CD4-positive, alpha-beta T cell treated with Interleukin-10 for 1 hour (primary cell): ENCODE results near the gene GABRR3.

Experiments
- DNase-seq: peaks from one replicate; pipeline ENCODE4 v3.0.0-alpha.2; 2020

The GABRR3 gene

DNA sequence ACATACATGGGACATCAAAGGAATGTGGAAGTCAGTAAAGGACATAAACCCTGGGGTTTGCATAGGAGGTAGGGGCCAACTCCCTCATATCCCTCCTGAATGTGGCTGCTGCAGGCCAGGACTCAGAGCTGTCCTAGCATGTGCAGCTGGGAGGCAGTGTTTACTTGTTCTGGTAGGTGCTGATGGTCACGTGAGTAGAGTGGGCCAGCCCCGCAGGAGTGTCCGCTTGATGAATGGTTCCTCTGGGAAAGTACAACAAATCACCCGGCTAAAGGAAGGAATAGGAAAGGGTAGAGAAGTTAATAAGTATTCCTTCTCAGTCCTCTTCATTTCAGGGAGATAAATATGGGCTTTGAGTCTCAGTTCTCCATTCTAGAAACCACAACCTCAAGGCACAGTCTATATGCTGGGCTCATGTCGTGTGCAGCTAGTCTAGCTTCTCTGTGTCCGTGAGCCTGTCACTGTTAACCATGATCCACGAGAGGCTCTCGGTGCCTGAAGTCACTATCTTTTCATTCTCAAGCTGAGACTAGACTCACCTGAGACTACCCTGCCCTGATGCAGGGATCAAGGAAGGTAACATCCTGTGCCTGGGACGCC, 80.8 kb downstream of the GABRR3 start:
- DNase-seq = no peak

DNA sequence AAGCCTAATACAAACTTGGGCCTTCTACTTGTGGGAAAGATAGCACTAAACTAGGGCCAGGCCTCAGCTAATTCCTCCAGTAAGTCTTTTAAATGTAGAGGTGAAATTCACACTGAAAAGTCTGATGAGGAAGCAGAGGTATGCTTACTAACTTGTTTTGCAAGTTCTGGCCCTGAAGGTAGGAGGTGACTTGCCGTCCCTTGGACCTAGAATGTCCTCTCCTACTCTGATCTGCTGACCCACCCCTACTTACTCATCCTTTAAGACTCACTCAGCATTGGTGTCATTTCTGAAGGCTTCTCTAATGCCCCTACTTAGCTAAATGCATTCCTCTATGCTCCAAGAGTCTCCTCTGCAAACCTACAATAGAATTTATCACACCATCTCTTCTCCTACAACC, 82.2 kb downstream of the GABRR3 start:
- DNase-seq = no peak

GRCh38 chr3:97952280-97952679, 82.8 kb downstream of the GABRR3 start:
- DNase-seq = no peak

DNA sequence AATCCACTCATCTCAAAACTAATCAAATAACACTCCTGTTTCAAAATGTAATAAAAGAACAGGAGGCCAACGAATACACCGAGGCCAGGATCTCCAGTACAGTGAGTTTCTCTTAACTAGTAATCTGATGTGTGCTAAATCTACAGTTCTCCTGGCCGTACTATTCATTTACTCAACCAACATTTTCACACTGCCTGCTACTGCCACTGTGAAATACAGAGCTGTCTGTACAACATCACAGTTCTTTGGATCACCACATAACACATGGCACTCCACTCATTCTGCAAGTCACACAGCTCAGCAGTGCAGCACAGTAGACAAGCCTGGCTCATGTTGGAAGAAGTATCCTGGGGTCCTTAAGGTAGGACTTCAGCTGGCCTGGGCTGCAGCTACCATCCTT, 84.8 kb downstream of the GABRR3 start:
- no peak for DNase-seq

DNA sequence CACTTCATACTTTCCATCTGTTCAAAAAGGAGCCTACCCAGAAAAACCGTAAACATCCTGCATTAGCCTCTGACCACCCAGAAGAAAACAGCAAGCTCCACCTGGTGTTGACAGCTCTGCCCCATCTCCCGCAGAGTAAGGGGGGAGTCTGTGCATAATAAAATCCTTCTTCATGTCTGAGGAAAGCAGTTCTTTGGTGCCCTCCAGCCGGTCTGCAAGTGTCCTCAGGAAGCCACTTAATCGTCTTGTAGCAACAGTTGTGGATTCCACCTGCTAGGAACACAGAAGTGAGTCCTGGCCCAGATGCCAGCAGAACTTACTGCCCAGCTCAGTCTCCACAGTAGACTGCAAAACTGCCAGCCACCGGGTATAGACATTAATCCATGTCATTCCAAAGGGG, 85.4 kb downstream of the GABRR3 start:
- DNase-seq = no peak

- DNase-seq = no peak
Observed at GRCh38 chr3:97949110-97949485, 86.0 kb downstream of the GABRR3 start.

- no peak for DNase-seq
Observed at GRCh38 chr3:97948351-97949109, 86.6 kb downstream of the GABRR3 start.

GRCh38 chr3:97942801-97943546, 92.1 kb downstream of the GABRR3 start:
- DNase-seq = no peak

GRCh38 chr3:97940034-97940433, 95.1 kb downstream of the GABRR3 start:
- DNase-seq = peak; percentile 33

GRCh38 chr3:97939401-97939800, 95.7 kb downstream of the GABRR3 start:
- DNase-seq = no peak

DNA sequence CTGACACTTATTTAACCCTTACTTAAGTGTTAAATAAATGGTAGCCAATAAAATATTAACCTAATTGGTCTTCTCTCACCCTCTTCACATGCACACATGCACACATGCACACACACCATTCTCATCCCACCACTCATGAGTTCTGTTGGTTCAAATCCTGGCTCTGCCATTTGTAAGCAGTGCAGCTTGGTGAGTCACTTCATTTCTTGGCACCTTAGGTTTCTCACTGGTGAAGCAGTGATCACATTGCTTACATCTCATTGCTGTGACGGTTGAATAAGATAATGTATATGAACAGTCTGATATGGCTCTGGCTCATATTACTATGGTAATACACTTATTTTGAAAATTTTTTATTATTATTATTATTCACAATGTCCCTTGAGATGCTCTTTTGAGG, 96.7 kb downstream of the GABRR3 start:
- no peak for DNase-seq

DNA sequence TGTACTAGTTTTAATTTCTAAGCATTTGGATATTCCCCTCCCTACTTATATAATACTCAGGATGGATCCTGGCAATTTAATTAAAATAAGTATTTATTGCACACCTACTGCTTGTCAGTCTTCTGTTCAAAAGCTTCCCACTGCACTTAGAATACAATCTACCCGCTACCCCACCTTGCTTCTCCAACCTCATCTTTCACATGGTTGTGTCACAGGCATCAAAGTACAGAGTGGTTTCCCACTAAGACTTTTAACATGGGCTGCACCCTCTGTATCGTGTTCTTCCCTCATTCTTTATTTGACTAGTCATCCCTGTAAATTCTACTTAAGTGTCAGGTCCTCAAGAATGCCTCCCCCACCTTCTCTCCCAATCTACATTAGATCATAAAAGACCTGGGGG, 97.9 kb downstream of the GABRR3 start:
- DNase-seq = no peak

GRCh38 chr3:97935842-97936241, 99.3 kb downstream of the GABRR3 start:
- no peak for DNase-seq
